Myometrial cell (primary cell): ENCODE results near the gene MACF1. TPM values are rescaled to one million over a fixed set of nuclear protein-coding genes. Genes with fewer than 3 reads are reported as not detected.

Experiments
- total RNA-seq: library from RNA; depleted of rRNA; stranded (reverse); fragments of >200 nt; gene quantifications from 2 replicates; pipeline ENCODE4 v1.2.3, GENCODE V29; 2015

The MACF1 gene, protein sequence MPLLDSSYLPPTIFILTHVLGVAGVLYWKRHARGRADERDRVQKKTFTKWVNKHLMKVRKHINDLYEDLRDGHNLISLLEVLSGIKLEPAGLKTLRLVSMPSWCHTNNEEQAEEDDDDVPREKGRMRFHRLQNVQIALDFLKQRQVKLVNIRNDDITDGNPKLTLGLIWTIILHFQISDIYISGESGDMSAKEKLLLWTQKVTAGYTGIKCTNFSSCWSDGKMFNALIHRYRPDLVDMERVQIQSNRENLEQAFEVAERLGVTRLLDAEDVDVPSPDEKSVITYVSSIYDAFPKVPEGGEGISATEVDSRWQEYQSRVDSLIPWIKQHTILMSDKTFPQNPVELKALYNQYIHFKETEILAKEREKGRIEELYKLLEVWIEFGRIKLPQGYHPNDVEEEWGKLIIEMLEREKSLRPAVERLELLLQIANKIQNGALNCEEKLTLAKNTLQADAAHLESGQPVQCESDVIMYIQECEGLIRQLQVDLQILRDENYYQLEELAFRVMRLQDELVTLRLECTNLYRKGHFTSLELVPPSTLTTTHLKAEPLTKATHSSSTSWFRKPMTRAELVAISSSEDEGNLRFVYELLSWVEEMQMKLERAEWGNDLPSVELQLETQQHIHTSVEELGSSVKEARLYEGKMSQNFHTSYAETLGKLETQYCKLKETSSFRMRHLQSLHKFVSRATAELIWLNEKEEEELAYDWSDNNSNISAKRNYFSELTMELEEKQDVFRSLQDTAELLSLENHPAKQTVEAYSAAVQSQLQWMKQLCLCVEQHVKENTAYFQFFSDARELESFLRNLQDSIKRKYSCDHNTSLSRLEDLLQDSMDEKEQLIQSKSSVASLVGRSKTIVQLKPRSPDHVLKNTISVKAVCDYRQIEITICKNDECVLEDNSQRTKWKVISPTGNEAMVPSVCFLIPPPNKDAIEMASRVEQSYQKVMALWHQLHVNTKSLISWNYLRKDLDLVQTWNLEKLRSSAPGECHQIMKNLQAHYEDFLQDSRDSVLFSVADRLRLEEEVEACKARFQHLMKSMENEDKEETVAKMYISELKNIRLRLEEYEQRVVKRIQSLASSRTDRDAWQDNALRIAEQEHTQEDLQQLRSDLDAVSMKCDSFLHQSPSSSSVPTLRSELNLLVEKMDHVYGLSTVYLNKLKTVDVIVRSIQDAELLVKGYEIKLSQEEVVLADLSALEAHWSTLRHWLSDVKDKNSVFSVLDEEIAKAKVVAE (N-terminal part only)
- total RNA-seq = 77.8 and 130 TPM in 2 replicates

DNA sequence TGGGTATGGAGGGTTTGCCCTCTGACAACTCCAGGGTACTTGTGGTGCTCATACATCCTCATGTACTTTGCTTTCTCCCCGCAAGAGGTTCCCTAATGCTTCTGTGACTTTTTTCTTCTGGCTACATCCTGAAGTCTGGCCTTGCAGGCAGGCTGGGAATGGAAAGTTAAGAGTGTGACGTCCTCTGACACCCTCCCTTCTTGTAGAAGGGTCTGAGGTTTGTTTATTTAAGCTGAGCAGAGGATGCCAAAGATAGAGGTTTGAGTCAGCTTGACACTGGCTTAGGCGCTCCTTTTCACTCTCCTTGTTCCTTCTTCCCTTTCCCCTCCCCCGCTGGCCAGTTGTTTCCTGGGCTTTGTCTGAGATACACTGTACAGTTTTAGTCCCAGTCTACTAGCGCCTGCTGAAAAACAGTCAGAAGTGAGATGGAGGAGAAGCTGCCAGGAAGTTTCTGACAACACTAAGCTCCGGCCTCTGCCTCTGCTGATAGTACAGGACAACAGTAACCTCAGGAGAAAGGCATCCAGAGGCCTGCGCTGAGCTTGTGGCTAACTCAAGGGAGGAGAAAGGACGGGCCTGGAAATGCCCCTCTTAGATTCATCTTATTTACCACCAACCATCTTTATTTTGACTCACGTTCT is at the start of gene MACF1:
Gene MACF1 (plus strand): TSS at position 255 of the 641 bp plus-strand sequence. CDS start 328 bp downstream, at position 583.

DNA sequence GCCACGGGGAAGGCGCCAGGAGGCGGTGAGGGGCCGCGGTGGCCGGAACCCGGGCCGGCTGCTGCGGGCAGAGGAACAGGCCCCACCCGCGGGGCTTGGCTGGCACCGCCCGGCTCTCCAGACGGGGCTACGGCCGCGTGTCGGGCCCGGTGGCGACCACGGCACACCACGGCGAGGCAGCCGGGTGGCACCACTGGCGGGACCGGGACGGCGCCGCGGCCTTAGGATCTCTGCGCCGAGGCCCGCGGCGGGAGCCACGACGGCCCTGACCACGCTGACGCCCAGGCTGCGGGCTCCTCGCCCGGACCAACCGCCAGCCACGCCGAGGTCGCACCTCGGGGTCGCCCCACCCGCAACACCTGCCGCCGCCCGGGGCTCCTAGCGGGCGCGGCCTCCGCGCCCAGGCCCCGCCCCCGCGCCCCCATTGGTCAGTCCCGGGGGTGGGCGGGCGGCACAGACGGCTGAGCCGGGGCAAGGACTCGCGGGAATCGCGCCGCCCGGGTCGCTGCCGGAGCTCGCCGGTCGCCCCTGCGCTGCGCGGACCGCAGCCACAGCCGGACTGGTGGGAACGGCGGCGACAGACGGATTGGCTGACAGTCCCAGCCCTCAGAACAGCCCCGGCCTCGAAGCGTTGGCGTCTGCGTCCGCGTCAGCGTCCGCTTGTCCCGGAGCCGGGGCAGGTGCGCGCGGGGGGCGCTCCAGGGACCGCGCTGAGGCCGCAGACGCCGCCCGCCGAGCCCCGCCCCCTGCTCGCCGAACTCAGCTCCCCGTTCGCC is 286.8 kb downstream of the MACF1 start, which contains the start of gene BMP8A:
Gene BMP8A (plus strand): TSS at position 491 of the 776 bp plus-strand sequence. CDS start 356 bp downstream, outside the sequence.

Other genes with a start within 250 kb of the MACF1 start
- gene AKIRIN1, start 213.4 kb upstream of the MACF1 start, total RNA-seq = 35.2 and 44.1 TPM in 2 replicates
- 461 and 626 TPM in 2 replicates for gene NDUFS5, start 178.3 kb upstream of the MACF1 start, total RNA-seq